Activated gamma-delta T cell treated with Interleukin-2 at 50 U/mL for 16 hours (primary cell): ENCODE results near the gene HACD4.

Experiments used
- DNase-seq: peaks from one replicate; pipeline ENCODE4 v3.0.0-alpha.2; 2020

The HACD4 gene

GRCh38 chr9:21031091-21031807 is at the start of gene HACD4:
Gene HACD4, minus strand, starts transcription at chr9:21031640. Its CDS starts 50 bp downstream, at chr9:21031590.
- peak; percentile 62 for DNase-seq

- no peak for DNase-seq
Measured at GRCh38 chr9:21080793-21081192, 49.4 kb upstream of the HACD4 start.

GRCh38 chr9:21078702-21079101 is 47.3 kb upstream of the HACD4 start:
- no peak for DNase-seq

GRCh38 chr9:21077781-21078180 is 46.3 kb upstream of the HACD4 start, which contains the start of gene IFNB1:
Gene IFNB1, minus strand, starts transcription at chr9:21077942. Its CDS starts 73 bp downstream, at chr9:21077869.
- no peak for DNase-seq

- no peak for DNase-seq
Measured at GRCh38 chr9:21075484-21075883, 44.0 kb upstream of the HACD4 start.

- no peak for DNase-seq
Measured at GRCh38 chr9:21070906-21071305, 39.5 kb upstream of the HACD4 start.

- no peak for DNase-seq
Measured at GRCh38 chr9:21070171-21070571, 38.7 kb upstream of the HACD4 start.

- no peak for DNase-seq
Measured at GRCh38 chr9:21060919-21061561, 29.6 kb upstream of the HACD4 start.

- no peak for DNase-seq
Measured at GRCh38 chr9:21056931-21057330, 25.5 kb upstream of the HACD4 start.

GRCh38 chr9:21053851-21054250 is 22.4 kb upstream of the HACD4 start:
- no peak for DNase-seq

- no peak for DNase-seq
Measured at GRCh38 chr9:21047281-21047691, 15.8 kb upstream of the HACD4 start.

- no peak for DNase-seq
Measured at GRCh38 chr9:21043841-21044240, 12.4 kb upstream of the HACD4 start.

GRCh38 chr9:21042466-21042865 is 11.0 kb upstream of the HACD4 start:
- DNase-seq: no peak

GRCh38 chr9:21039302-21039701 is 7.9 kb upstream of the HACD4 start:
- no peak for DNase-seq

- no peak for DNase-seq
Measured at GRCh38 chr9:21037278-21037677, 5.8 kb upstream of the HACD4 start.

- DNase-seq: no peak
Measured at GRCh38 chr9:21031808-21032183, 356 bp upstream of the HACD4 start.

GRCh38 chr9:21030389-21031035 is 928 bp downstream of the HACD4 start:
- no peak for DNase-seq

- no peak for DNase-seq
Measured at GRCh38 chr9:21029661-21030060, 1.8 kb downstream of the HACD4 start.

GRCh38 chr9:21028466-21028865 is 3.0 kb downstream of the HACD4 start:
- no peak for DNase-seq

GRCh38 chr9:21027295-21027694 is 4.1 kb downstream of the HACD4 start:
- DNase-seq: no peak

- DNase-seq: no peak
Measured at GRCh38 chr9:21023861-21024260, 7.6 kb downstream of the HACD4 start.

- DNase-seq: no peak
Measured at GRCh38 chr9:21018177-21018576, 13.3 kb downstream of the HACD4 start.

GRCh38 chr9:21016701-21017491 is 14.5 kb downstream of the HACD4 start:
- no peak for DNase-seq
